Measurements from ENCODE around the gene MRPL17.

The MRPL17 gene

GRCh38 chr11:6681949-6682348 lies 1.2 kb downstream of the MRPL17 start:
- no peak for DNase-seq

- DNase-seq, result no peak
These were observed 1.6 kb downstream of the MRPL17 start for GRCh38 chr11:6681505-6681904.

GRCh38 chr11:6677018-6677417 lies 6.1 kb downstream of the MRPL17 start:
- DNase-seq, result no peak

- DNase-seq, result no peak
These were observed 8.3 kb downstream of the MRPL17 start for GRCh38 chr11:6674862-6675261.

- DNase-seq, result no peak
These were observed 8.9 kb downstream of the MRPL17 start for GRCh38 chr11:6674219-6674597.

GRCh38 chr11:6673523-6674218 lies 9.5 kb downstream of the MRPL17 start:
- no peak for DNase-seq

GRCh38 chr11:6671991-6672390 lies 11.1 kb downstream of the MRPL17 start:
- DNase-seq, result no peak

- no peak for DNase-seq
These were observed 12.8 kb downstream of the MRPL17 start for GRCh38 chr11:6670202-6670830.

GRCh38 chr11:6667733-6668374 lies 15.3 kb downstream of the MRPL17 start:
- peak; percentile 51 for DNase-seq

- DNase-seq, result no peak
These were observed 16.6 kb downstream of the MRPL17 start for GRCh38 chr11:6666302-6667183.

GRCh38 chr11:6664551-6664950 lies 18.6 kb downstream of the MRPL17 start:
- DNase-seq, result peak; percentile 44

- no peak for DNase-seq
These were observed 19.2 kb downstream of the MRPL17 start for GRCh38 chr11:6663794-6664469.

- DNase-seq, result no peak
These were observed 22.4 kb downstream of the MRPL17 start for GRCh38 chr11:6660712-6661111.

GRCh38 chr11:6658647-6659046 lies 24.5 kb downstream of the MRPL17 start:
- no peak for DNase-seq

GRCh38 chr11:6657346-6657745 lies 25.8 kb downstream of the MRPL17 start:
- peak; percentile 38 for DNase-seq

GRCh38 chr11:6656936-6657335 lies 26.2 kb downstream of the MRPL17 start:
- peak; percentile 21 for DNase-seq

- no peak for DNase-seq
These were observed 26.6 kb downstream of the MRPL17 start for GRCh38 chr11:6656584-6656915.

GRCh38 chr11:6655790-6656583 lies 27.2 kb downstream of the MRPL17 start, which contains the start of gene DCHS1:
Gene DCHS1, minus strand, starts transcription at chr11:6655809. Its CDS starts 14,196 bp downstream, at chr11:6641613.
- peak; percentile 40 for DNase-seq

GRCh38 chr11:6655020-6655789 lies 27.9 kb downstream of the MRPL17 start:
- DNase-seq, result peak; percentile 45

GRCh38 chr11:6654281-6655019 lies 28.7 kb downstream of the MRPL17 start:
- DNase-seq, result no peak
